GM21529 (cell line): ENCODE measurements around the gene HHIPL1.
"Not testable (repeated sequence)": the region's sequence is repeated elsewhere in the genome, so short reads cannot be mapped to it uniquely, and the experiment has no call there.

Experiments used
- ATAC-seq: cut with Tn5 transposase; IDR thresholded peaks from one replicate; pipeline ENCODE4 v1.9.1; 2021; ENCODE audit not compliant: unreplicated experiment

HHIPL1 gene

DNA sequence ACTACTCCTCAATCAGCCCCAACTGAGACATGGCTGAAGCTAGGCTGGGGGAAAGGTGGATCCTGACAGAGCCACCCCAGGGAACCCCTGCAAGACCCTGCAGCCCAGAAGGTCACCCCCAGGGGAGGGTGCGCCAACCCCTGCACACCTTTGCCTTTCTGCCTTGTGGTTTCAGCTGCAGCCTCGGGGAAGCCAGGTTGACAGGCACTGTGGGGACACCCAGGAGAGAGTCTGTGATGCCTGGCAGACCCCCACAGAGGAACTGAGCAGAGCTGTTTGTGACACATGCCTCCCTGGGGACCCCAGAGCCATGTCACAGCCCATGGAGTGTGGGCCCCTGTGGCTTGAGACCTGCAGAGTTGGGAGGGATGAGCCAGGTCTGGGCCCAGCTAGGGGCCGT is 11.8 kb upstream of the HHIPL1 start:
- ATAC-seq, result no peak

GRCh38 chr14:99633918-99634317 is 11.0 kb upstream of the HHIPL1 start:
- ATAC-seq, result no peak

- ATAC-seq, result no peak
Measured at GRCh38 chr14:99634443-99634842, 10.5 kb upstream of the HHIPL1 start.

- ATAC-seq, result no peak
Measured at GRCh38 chr14:99635116-99635515, 9.8 kb upstream of the HHIPL1 start.

DNA sequence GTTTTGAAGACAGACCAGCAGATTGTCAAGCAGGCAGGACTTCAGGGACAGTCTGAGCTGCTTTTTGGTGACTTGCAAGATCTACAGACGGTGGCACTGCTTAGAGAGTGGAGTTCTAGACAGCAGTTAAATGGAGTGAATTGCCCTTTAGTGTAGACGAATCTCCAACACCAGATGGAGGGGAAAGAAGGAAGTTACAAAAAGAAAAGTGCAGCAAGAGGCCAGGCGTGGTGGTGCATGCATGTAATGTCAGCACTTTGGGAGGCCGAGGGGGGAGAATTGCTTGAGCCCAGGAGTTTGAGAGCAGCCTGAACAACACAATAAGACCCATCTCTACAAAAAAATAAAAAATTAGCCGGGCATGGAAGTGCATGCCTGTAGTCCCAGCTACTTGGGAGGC is 8.4 kb upstream of the HHIPL1 start:
- ATAC-seq, result no peak

DNA sequence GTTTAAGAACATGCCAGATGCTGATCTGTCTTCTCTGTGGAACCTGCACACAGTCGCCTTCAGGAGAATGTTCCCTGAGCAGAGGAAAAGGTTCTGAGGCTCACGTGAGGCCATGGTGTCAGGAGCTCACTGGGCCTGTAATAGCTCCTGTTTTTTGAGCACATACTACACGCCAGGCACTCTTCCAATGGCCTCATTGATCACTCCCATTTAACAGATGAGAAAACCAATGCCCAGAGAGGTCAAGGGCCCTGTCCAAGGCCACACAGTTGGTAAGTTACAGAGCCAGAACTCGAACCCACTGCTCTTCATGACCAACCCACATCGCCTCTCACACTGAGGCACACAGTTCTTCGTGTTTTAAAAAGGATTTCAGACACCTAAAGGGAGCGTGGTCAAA is 7.3 kb upstream of the HHIPL1 start:
- ATAC-seq, result no peak

DNA sequence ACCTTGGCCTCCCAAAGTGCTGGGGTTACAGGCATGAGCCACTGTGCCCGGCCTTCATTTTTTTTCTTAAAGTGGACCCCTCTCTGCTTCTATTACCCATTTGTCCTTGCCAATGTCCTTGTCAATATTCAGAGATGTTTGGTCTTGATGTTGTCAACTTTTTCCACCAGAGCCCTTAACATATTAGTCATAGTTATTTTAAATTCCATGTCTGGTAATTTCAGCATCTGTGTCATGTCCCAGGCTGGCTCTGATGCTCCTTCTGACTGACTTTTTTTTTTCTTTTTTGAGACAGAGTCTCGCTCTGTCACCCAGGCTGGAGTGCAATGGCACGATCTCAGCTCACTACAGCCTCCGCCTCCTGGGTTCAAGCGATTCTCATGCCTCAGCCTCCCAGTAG is 2.2 kb upstream of the HHIPL1 start:
- not testable (repeated sequence) for ATAC-seq

DNA sequence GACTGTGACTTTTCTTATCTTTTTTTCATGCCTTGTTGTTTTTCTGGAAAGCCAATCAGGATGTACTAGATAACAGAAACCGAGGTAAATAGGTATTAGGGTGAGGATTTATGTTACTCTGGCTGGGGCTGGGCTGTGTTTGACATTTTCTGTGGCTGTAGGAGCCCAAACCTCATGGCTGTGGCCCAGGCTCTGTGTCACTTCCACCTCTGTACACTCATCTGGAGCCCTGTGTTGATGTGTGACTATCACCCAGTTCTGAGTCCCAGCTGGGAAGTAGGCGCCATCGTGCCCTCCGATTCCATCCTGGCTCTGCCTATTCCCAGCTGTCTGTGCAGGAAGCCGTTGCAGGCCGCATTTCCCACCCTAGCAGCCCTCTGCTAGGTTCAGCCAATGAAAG is 1.6 kb upstream of the HHIPL1 start:
- no peak for ATAC-seq

- ATAC-seq, result no peak
Measured at GRCh38 chr14:99644035-99644587, 818 bp upstream of the HHIPL1 start.

- ATAC-seq, result no peak
Measured at GRCh38 chr14:99645545-99646505, 896 bp downstream of the HHIPL1 start.

DNA sequence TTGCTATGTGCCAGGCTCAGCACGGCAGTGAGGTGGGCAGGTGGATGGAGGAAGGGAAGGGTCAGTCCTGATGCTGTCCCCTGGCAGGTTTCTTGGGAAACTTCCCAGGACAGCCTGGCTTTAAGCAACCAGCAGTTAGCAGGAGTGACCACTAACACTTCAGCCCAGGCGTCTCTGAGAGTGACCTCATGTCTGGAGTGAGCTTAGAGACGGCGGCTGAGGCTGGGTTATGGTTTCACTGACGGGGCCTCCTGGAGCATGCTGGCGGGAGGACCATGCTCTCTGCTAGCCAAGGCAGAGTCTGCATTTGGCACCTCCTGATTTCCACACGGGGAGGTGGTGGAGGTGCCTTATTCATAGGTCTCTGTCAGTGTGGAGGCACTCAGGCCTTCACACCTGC is 2.5 kb downstream of the HHIPL1 start:
- no peak for ATAC-seq

GRCh38 chr14:99648027-99648784 is 3.3 kb downstream of the HHIPL1 start:
- no peak for ATAC-seq

DNA sequence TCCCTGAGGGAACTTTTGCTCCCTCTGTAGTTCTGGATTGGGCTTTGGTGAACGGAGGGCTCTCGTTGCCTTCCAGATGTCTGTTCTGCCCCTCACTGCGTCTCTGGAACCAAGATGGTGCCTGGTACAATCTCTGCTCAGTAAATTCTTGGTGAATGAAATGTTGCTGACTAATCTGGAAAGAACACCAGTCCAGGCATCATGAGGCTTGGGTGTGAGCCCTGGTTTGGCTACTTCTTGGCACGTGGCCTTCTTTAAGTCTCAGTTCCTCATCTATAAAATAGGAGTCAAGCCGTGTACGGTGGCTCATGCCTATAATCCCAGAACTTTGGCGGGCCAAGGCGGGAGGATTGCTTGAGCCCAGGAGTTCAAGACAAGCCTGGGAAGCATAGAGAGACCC is 4.3 kb downstream of the HHIPL1 start:
- ATAC-seq, result no peak

GRCh38 chr14:99649643-99650042 is 4.7 kb downstream of the HHIPL1 start:
- no peak for ATAC-seq

DNA sequence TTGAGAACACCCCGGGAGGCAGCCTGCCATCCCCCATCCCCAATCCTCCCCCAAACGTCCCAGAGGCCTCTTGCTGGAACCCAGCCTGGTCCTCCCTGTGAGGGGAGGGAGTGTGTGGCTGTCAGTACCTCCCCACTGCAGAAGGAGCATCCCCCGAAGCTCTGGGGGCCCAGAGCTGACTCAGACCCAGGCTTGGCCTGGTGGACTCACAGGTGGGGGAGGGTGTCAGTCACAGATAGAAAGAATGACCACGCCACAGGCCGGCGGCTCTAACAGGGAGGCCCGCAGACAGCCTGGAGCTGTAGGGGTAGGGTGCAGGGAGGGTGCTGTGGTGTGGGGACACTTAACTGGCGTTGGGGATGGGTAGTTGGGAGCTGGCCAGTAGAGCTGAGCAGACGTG is 5.3 kb downstream of the HHIPL1 start:
- ATAC-seq, result no peak

DNA sequence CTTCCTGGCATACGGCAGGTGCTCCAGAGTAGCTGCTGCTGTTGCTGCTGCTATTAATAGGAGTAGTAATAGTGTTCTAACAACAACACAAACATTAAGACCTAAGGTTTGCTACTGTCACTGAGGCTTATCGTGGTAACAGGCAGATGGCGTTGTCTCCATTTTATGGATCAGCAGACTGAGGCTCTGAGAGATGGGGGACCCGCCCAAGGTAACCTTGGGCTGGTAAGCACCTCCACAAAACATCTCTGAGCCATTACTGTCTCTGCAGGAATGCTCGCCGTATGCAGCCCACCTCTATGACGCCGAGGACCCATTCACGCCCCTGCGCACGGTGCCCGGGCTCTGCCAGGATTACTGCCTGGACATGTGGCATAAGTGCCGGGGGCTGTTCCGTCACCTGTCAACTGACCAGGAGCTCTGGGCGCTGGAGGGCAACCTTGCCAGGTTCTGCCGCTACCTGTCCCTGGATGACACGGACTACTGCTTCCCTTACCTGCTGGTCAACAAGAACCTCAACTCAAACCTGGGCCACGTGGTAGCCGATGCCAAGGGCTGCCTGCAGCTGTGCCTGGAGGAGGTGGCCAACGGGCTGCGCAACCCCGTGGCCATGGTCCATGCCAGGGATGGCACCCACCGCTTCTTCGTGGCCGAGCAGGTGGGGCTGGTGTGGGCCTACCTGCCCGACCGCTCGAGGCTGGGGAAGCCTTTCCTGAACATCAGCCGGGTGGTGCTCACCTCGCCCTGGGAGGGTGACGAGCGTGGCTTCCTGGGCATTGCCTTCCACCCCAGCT is 7.2 kb downstream of the HHIPL1 start:
- ATAC-seq, result no peak

GRCh38 chr14:99654235-99654985 is 9.5 kb downstream of the HHIPL1 start:
- ATAC-seq, result no peak

- no peak for ATAC-seq
Measured at GRCh38 chr14:99655521-99655920, 10.6 kb downstream of the HHIPL1 start.

GRCh38 chr14:99656171-99656570 is 11.2 kb downstream of the HHIPL1 start:
- ATAC-seq, result no peak

- no peak for ATAC-seq
Measured at GRCh38 chr14:99657645-99658155, 12.8 kb downstream of the HHIPL1 start.
